ENCODE results near the gene SLC9A5. TPM values are rescaled to one million over a fixed set of nuclear protein-coding genes. Genes with fewer than 3 reads are reported as not detected.

SLC9A5 gene
- total RNA-seq (2022; extraction: Qiagen RNA extraction; ENCODE audit: low read depth), result 0.89 to 1.6 TPM (median 1.4 TPM) in 5 replicates

GRCh38 chr16:67248401-67249177, at the start of gene SLC9A5:
TSS of gene SLC9A5 (plus strand) at chr16:67248979. CDS start at chr16:67249015, 36 bp downstream.

GRCh38 chr16:67199011-67199807, 49.6 kb upstream of the SLC9A5 start, which contains the start of gene ELMO3:
TSS of gene ELMO3 (plus strand) at chr16:67199131. CDS start at chr16:67199327, 196 bp downstream.

GRCh38 chr16:67226804-67227566, 21.8 kb upstream of the SLC9A5 start, which contains the start of gene TMEM208:
TSS of gene TMEM208 (plus strand) at chr16:67227130. CDS start at chr16:67227219, 89 bp downstream.

DNA sequence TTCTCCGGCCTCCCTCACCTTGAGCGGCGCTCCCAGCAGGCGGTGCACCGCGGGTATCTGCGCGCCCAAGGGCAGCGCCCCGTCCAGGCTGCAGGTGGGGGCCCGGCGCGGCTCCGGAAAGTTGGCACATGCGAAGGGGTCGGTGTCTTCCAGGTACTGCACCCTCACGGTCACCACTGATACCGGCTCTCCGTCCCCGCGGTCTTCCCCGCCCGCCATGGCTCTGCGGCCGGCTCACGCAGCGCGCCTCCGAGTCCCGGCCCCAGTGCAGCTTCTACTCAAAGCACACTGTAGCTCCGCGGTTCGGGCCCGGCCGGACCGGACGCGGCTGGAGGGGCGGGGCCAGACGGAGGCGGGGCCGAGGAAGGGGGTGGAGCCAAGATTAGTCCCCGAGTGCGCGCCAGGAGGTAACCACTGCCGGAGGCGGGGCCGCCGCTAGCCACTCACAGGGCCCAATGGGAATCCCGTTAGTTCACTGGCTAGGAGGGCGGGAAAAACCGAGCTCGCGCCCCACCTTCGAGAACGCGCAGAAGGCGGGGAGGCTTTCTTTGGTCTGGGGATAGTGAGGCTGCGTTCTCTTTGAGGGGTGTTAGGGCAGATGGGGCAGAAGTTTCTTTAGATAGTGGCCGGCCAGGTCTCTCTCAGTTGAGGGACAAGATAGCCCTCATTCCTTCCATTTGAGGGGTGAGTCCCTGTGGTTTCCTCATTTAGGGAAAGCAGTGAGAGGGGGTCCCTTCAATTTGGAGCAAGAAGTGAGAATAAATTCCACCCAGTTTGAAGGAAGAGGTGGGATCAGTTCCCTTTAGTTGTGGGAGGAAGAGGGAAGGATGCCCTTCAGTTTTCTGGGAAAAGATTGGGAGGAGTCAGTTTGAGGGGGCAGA, 1.3 kb upstream of the SLC9A5 start, which contains the start of gene FHOD1:
Gene FHOD1, minus strand, starts transcription at position 290 of the 881 bp plus-strand sequence. Its CDS starts 71 bp downstream, at position 219.

DNA sequence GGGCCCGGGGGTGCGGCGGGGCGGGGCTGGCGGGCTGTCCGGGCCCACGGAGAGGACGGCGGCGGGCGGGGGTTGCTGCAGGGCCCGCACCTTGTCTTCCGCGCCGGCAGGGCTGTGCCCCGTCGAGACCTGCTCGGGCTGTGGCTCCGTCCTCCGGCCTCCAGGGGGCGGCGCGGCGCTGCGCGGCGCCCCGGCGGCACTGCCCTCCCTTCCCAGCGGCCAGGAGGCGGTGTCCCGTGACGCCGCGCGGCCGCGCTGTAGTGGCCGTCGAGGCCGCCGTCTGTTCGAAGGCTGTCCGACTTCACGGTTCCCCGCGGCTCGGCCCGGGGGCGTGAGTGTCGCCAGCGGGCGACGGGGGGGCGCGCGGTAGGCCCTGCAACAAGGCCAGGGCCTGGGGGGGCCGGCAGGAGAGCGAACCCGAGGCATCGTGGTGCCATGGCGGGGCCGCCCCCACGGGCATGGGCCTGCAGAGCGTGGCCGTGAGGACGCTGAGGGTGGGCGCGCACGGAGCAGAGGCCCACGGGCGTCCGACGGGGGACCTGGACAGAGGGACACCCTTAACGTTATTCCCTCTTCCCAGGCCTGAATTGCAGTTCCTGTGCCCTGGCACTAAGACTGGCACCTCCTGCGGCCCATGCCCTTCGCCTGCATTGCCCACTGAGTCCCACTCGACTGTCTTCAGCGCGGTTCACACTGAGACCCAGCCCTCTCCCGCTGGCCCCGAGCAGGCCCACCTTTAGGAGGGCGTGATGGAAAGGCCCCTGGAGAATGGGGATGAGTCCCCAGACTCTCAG, 30.7 kb downstream of the SLC9A5 start, which contains the start of gene PLEKHG4:
Gene PLEKHG4, plus strand, starts transcription at position 237 of the 794 bp plus-strand sequence. Its CDS starts 513 bp downstream, at position 750.

Other genes with a start within 250 kb of the SLC9A5 start
- gene CBFB, start 219.8 kb upstream of the SLC9A5 start, total RNA-seq (2022; extraction: Qiagen RNA extraction; ENCODE audit: low read depth), result 46.6 to 57.3 TPM (median 50.3 TPM) in 5 replicates
- 22.5 to 25.5 TPM (median 24.4 TPM) in 5 replicates for gene PHAF1, start 139.0 kb upstream of the SLC9A5 start, total RNA-seq (2022; extraction: Qiagen RNA extraction; ENCODE audit: low read depth)
- 6.3 to 8.5 TPM (median 8.3 TPM) in 5 replicates for gene B3GNT9, start 98.0 kb upstream of the SLC9A5 start, total RNA-seq (2022; extraction: Qiagen RNA extraction; ENCODE audit: low read depth)
- gene TRADD, start 89.1 kb upstream of the SLC9A5 start, total RNA-seq (2022; extraction: Qiagen RNA extraction; ENCODE audit: low read depth), result 10.8 to 20.6 TPM (median 18.2 TPM) in 5 replicates
- gene FBXL8, start 89.0 kb upstream of the SLC9A5 start, total RNA-seq (2022; extraction: Qiagen RNA extraction; ENCODE audit: low read depth), result 5.0 to 8.5 TPM (median 7.1 TPM) in 5 replicates
- gene HSF4, start 84.2 kb upstream of the SLC9A5 start, total RNA-seq (2022; extraction: Qiagen RNA extraction; ENCODE audit: low read depth), result 8.5 to 15.7 TPM (median 12.7 TPM) in 5 replicates
- gene NOL3, start 78.4 kb upstream of the SLC9A5 start, total RNA-seq (2022; extraction: Qiagen RNA extraction; ENCODE audit: low read depth), result 42.7 to 56.6 TPM (median 54.5 TPM) in 5 replicates
- 3.0 to 6.4 TPM (median 5.2 TPM) in 5 replicates for gene MATCAP1, start 65.0 kb upstream of the SLC9A5 start, total RNA-seq (2022; extraction: Qiagen RNA extraction; ENCODE audit: low read depth)
- gene EXOC3L1, start 58.8 kb upstream of the SLC9A5 start, total RNA-seq (2022; extraction: Qiagen RNA extraction; ENCODE audit: low read depth), result not detected in 5 replicates
- 73.1 to 95.2 TPM (median 91.3 TPM) in 5 replicates for gene E2F4, start 56.8 kb upstream of the SLC9A5 start, total RNA-seq (2022; extraction: Qiagen RNA extraction; ENCODE audit: low read depth)
- 0.75 to 1.6 TPM (median 1.2 TPM) in 5 replicates for gene ELMO3, start 49.8 kb upstream of the SLC9A5 start, total RNA-seq (2022; extraction: Qiagen RNA extraction; ENCODE audit: low read depth)
- gene TMEM208, start 21.8 kb upstream of the SLC9A5 start, total RNA-seq (2022; extraction: Qiagen RNA extraction; ENCODE audit: low read depth), result 87.7 to 101 TPM (median 89.2 TPM) in 5 replicates
- gene FHOD1, start 1.5 kb upstream of the SLC9A5 start, total RNA-seq (2022; extraction: Qiagen RNA extraction; ENCODE audit: low read depth), result 30.2 to 53.3 TPM (median 46.7 TPM) in 5 replicates
- 9.4 to 16.4 TPM (median 15.4 TPM) in 5 replicates for gene PLEKHG4, start 30.6 kb downstream of the SLC9A5 start, total RNA-seq (2022; extraction: Qiagen RNA extraction; ENCODE audit: low read depth)
- gene KCTD19, start 77.8 kb downstream of the SLC9A5 start, total RNA-seq (2022; extraction: Qiagen RNA extraction; ENCODE audit: low read depth), result 0.21 to 0.35 TPM (median 0.30 TPM) in 4 of 5 replicates, not detected in the other
- gene LRRC36, start 77.8 kb downstream of the SLC9A5 start, total RNA-seq (2022; extraction: Qiagen RNA extraction; ENCODE audit: low read depth), result 0.13 to 0.20 TPM in 2 of 5 replicates, not detected in the others
- gene TPPP3, start 144.5 kb downstream of the SLC9A5 start, total RNA-seq (2022; extraction: Qiagen RNA extraction; ENCODE audit: low read depth), result 7.5 to 14.0 TPM (median 12.4 TPM) in 5 replicates
- 5.3 to 7.6 TPM (median 6.5 TPM) in 5 replicates for gene ZDHHC1, start 167.5 kb downstream of the SLC9A5 start, total RNA-seq (2022; extraction: Qiagen RNA extraction; ENCODE audit: low read depth)
- 1.2 to 1.8 TPM (median 1.7 TPM) in 5 replicates for gene HSD11B2, start 182.1 kb downstream of the SLC9A5 start, total RNA-seq (2022; extraction: Qiagen RNA extraction; ENCODE audit: low read depth)
- gene ATP6V0D1, start 232.2 kb downstream of the SLC9A5 start, total RNA-seq (2022; extraction: Qiagen RNA extraction; ENCODE audit: low read depth), result 96.3 to 122 TPM (median 110 TPM) in 5 replicates
- not detected in 5 replicates for gene AGRP, start 234.6 kb downstream of the SLC9A5 start, total RNA-seq (2022; extraction: Qiagen RNA extraction; ENCODE audit: low read depth)

Data from A549 treated with RU486 at 1 μM for 4 hours (cell line).